ENCODE results near the gene WDR86.
A peak's percentile ranks its signal among the peaks of the same experiment; 100 is the strongest.

Gene WDR86

GRCh38 chr7:151349507-151349853 is 60.4 kb downstream of the WDR86 start:
- no peak for DNase-seq (ENCODE audit: low read depth in 2 of 2)

- no peak for DNase-seq (ENCODE audit: low read depth in 2 of 2)
Measured at GRCh38 chr7:151348970-151349369, 60.9 kb downstream of the WDR86 start.

GRCh38 chr7:151347200-151347599 is 62.6 kb downstream of the WDR86 start:
- DNase-seq (ENCODE audit: low read depth in 2 of 2), result no peak

GRCh38 chr7:151346470-151346769 is 63.4 kb downstream of the WDR86 start:
- no peak for DNase-seq (ENCODE audit: low read depth in 2 of 2)

- no peak for DNase-seq (ENCODE audit: low read depth in 2 of 2)
Measured at GRCh38 chr7:151345576-151346469, 64.0 kb downstream of the WDR86 start.

GRCh38 chr7:151343516-151343915 is 66.3 kb downstream of the WDR86 start:
- DNase-seq (ENCODE audit: low read depth in 2 of 2), result no peak

GRCh38 chr7:151342811-151343210 is 67.0 kb downstream of the WDR86 start:
- no peak for DNase-seq (ENCODE audit: low read depth in 2 of 2)

GRCh38 chr7:151342102-151342646 is 67.7 kb downstream of the WDR86 start:
- no peak for DNase-seq (ENCODE audit: low read depth in 2 of 2)

- peak; percentile 79 to 82 for DNase-seq (ENCODE audit: low read depth in 2 of 2)
Measured at GRCh38 chr7:151341357-151342101, 68.3 kb downstream of the WDR86 start, which contains the start of gene NUB1. TSS of gene NUB1 (plus strand) at chr7:151341812. CDS start at chr7:151345350, 3,538 bp downstream.

- DNase-seq (ENCODE audit: low read depth in 2 of 2), result no peak
Measured at GRCh38 chr7:151340794-151341356, 69.0 kb downstream of the WDR86 start.

- no peak for DNase-seq (ENCODE audit: low read depth in 2 of 2)
Measured at GRCh38 chr7:151339651-151340382, 70.0 kb downstream of the WDR86 start.

- DNase-seq (ENCODE audit: low read depth in 2 of 2), result no peak
Measured at GRCh38 chr7:151338809-151339208, 71.0 kb downstream of the WDR86 start.

GRCh38 chr7:151337346-151337745 is 72.5 kb downstream of the WDR86 start:
- DNase-seq (ENCODE audit: low read depth in 2 of 2), result no peak

- no peak for DNase-seq (ENCODE audit: low read depth in 2 of 2)
Measured at GRCh38 chr7:151336027-151336708, 73.7 kb downstream of the WDR86 start.

GRCh38 chr7:151334628-151335027 is 75.2 kb downstream of the WDR86 start:
- DNase-seq (ENCODE audit: low read depth in 2 of 2), result no peak

Data from stimulated activated CD8-positive, alpha-beta memory T cell treated with anti-CD3 and anti-CD28 coated beads, Interleukin-15, amount 100 ng/mL, for 4 hours (primary cell).